HepG2 (cell line): ENCODE measurements around the gene NCF2. TPM values are rescaled to one million over a fixed set of nuclear protein-coding genes. Genes with fewer than 3 reads are reported as not detected.

ENCODE experiments used
- ATAC-seq: fragments of 200-7000 bp; cut with Tn5 transposase; 3 replicates; pipeline ENCODE4 v1.9.1; 2020; ENCODE audit warnings: mild to moderate bottlenecking, moderate library complexity
- BruUV-seq: library from RNA; stranded (reverse); fragments of 400-500 nt; replicated peaks from 2 replicates; lab custom pipeline; 2021; lab: Mats Ljungman, UMichigan
- CTCF ChIA-PET: fragments of 300-600 bp; formaldehyde crosslinking; extraction: SDS; loops from one replicate; lab custom pipeline; 2021; ENCODE audit warnings: low total read pairs, inconsistent platforms, low intra/inter-chr PET ratio; lab: Yijun Ruan, JAX
- POLR2A ChIA-PET: fragments of 350-600 bp; sonication (Branson Sonifier 250); formaldehyde crosslinking; loops from one replicate; lab custom pipeline; 2020; ENCODE audit warnings: antibody characterized with exemption, inconsistent platforms; lab: Yijun Ruan, JAX
- DNase-seq: peaks from one replicate; pipeline ENCODE4 v3.0.0-alpha.2; 2015; ENCODE audit warnings: low spot score
- FAIRE-seq: peaks from 3 replicates; lab custom pipeline; 2011; peaks lifted over from hg19 to GRCh38; lab: Jason Lieb, UNC
- H2AFZ ChIP-seq: one replicate; pipeline ENCODE4 v1.6.1; 2011; ENCODE audit warnings: low read length, inconsistent platforms
- H3K27ac ChIP-seq: fragments of 300-600 bp; 3 replicates; pipeline ENCODE4 v1.8.0; 2011; ENCODE audit warnings: mixed run types, mild to moderate bottlenecking, mixed read lengths, low read length, inconsistent platforms; ENCODE audit not compliant: insufficient read depth; ENCODE audit errors: extremely low read length
- H3K27me3 ChIP-seq, 2 experiments: fragments of 200-600 bp in 1 of 2; 2 replicates in 1 of 2; 3 replicates in 1 of 2; pipeline versions ENCODE4 v1.6.0 to v1.8.0; 2011; ENCODE audit warnings: low read length in 2 of 2, mild to moderate bottlenecking in 2 of 2, moderate library complexity in 2 of 2, inconsistent platforms in 1 of 2; ENCODE audit not compliant: insufficient read depth in 2 of 2, control insufficient read depth in 1 of 2
- H3K36me3 ChIP-seq, 2 experiments: fragments of 200-600 bp in 1 of 2; replicated peaks in 1 of 2; 2 replicates in 1 of 2; 3 replicates in 1 of 2; pipeline versions ENCODE4 v1.5.1 to v1.8.0; 2011; ENCODE audit warnings: low read length in 2 of 2, inconsistent platforms in 1 of 2; ENCODE audit not compliant: insufficient read depth in 2 of 2, control insufficient read depth in 1 of 2
- H3K4me1 ChIP-seq: 2 replicates; pipeline ENCODE4 v1.5.1; 2012; ENCODE audit warnings: low read length, inconsistent platforms; ENCODE audit not compliant: insufficient read depth
- H3K4me2 ChIP-seq: 2 replicates; pipeline ENCODE4 v1.6.0; 2011; ENCODE audit warnings: low read depth, low read length, inconsistent platforms
- H3K4me3 ChIP-seq, 3 experiments: fragments of 200-600 bp in 1 of 3; sonication (generic), shearing (Covaris generic) in 1 of 3; replicated peaks in 1 of 3; 2 replicates each; pipeline ENCODE4 v1.5.1; 2011 to 2016; ENCODE audit warnings: low read length in 3 of 3, inconsistent platforms in 2 of 3, low read depth in 2 of 3, mild to moderate bottlenecking in 2 of 3, control low read depth in 1 of 3, mixed read lengths in 1 of 3; ENCODE audit not compliant: insufficient read depth in 1 of 3
- H3K79me2 ChIP-seq: one replicate; pipeline ENCODE4 v1.6.1; 2011; ENCODE audit warnings: low read length, inconsistent platforms; ENCODE audit not compliant: insufficient read depth
- H3K9ac ChIP-seq: 2 replicates; pipeline ENCODE4 v1.6.0; 2011; ENCODE audit warnings: mild to moderate bottlenecking, low read depth, low read length, inconsistent platforms; ENCODE audit not compliant: insufficient read depth
- H3K9me3 ChIP-seq: 2 replicates; pipeline ENCODE4 v1.5.1; 2012; ENCODE audit warnings: mild to moderate bottlenecking, low read length
- H4K20me1 ChIP-seq: 2 replicates; pipeline ENCODE4 v1.6.0; 2011; ENCODE audit warnings: inconsistent platforms, mild to moderate bottlenecking, low read length, moderate library complexity; ENCODE audit not compliant: insufficient read depth
- ADNP ChIP-seq: sonication (generic); formaldehyde crosslinking; IDR thresholded peaks from 2 replicates; pipeline ENCODE4 v1.4.0; 2020; ENCODE audit warnings: missing genetic modification reagents
- KAT8 ChIP-seq: IDR thresholded peaks from 2 replicates; pipeline ENCODE4 v1.6.1; 2016; ENCODE audit warnings: missing genetic modification reagents, missing compliant biosample characterization
- KDM3A ChIP-seq: IDR thresholded peaks from 2 replicates; pipeline ENCODE4 v1.6.1; 2018; ENCODE audit warnings: low read depth, missing compliant biosample characterization
- MEF2D ChIP-seq: sonication (generic); formaldehyde crosslinking; IDR thresholded peaks from 2 replicates; pipeline ENCODE4 v1.5.1; 2020; ENCODE audit warnings: mild to moderate bottlenecking, missing genetic modification reagents
- MTF2 ChIP-seq: sonication (generic); formaldehyde crosslinking; IDR thresholded peaks from 2 replicates; pipeline ENCODE4 v1.5.0; 2020; ENCODE audit warnings: missing genetic modification reagents, borderline replicate concordance
- MXD1 ChIP-seq: sonication (generic); formaldehyde crosslinking; IDR thresholded peaks from 2 replicates; pipeline ENCODE4 v1.4.0; 2020; ENCODE audit warnings: mild to moderate bottlenecking, missing genetic modification reagents
- NAIF1 ChIP-seq: sonication (generic); formaldehyde crosslinking; IDR thresholded peaks from 2 replicates; pipeline ENCODE4 v1.5.0; 2020; ENCODE audit warnings: mild to moderate bottlenecking, missing genetic modification reagents, borderline replicate concordance
- ZBTB21 ChIP-seq: sonication (generic); formaldehyde crosslinking; IDR thresholded peaks from 2 replicates; pipeline ENCODE4 v1.4.0; 2020; ENCODE audit warnings: missing genetic modification reagents
- ZEB1 ChIP-seq: IDR thresholded peaks from 2 replicates; pipeline ENCODE4 v1.6.1; 2012; ENCODE audit warnings: mild to moderate bottlenecking, low read depth, inconsistent platforms; ENCODE audit not compliant: insufficient replicate concordance
- ZKSCAN5 ChIP-seq: sonication (generic); formaldehyde crosslinking; IDR thresholded peaks from 2 replicates; pipeline ENCODE4 v1.5.1; 2020; ENCODE audit warnings: mild to moderate bottlenecking, missing genetic modification reagents
- ZNF225 ChIP-seq: sonication (generic); formaldehyde crosslinking; IDR thresholded peaks from 2 replicates; pipeline ENCODE4 v1.4.0; 2020; ENCODE audit warnings: mild to moderate bottlenecking, missing genetic modification reagents
- ZNF614 ChIP-seq: IDR thresholded peaks from 2 replicates; pipeline ENCODE4 v1.6.1; 2018; ENCODE audit warnings: missing biosample characterization, missing genetic modification reagents, inconsistent platforms, borderline replicate concordance
- ZNF672 ChIP-seq: sonication (generic); formaldehyde crosslinking; IDR thresholded peaks from 2 replicates; pipeline ENCODE4 v1.8.1; 2022; ENCODE audit warnings: missing genetic modification reagents
- ZNF674 ChIP-seq: sonication (generic); formaldehyde crosslinking; IDR thresholded peaks from 2 replicates; pipeline ENCODE4 v1.5.0; 2020; ENCODE audit warnings: low read depth, mild to moderate bottlenecking, missing genetic modification reagents
- WGBS: methylation state at CpG from one replicate; pipeline ENCODE4 v1.1.6; 2017; ENCODE audit warnings: low lambda C conversion rate; 5-methylcytosine and 5-hydroxymethylcytosine counted together
- in situ Hi-C: cut with HindIII; loops from 2 replicates; pipeline ENCODE4 v1.10.0; 2017; ENCODE audit warnings: low pct_unique_long_range_greater_than_20kb; ENCODE audit not compliant: extremely low pct_ligation_motif_present
- intact Hi-C: fragments of 100-400 bp; cut with micrococcal nuclease; formaldehyde crosslinking; loops from one replicate; pipeline ENCODE4 v1.10.0; 2022; ENCODE audit not compliant: unreplicated experiment
- polyA plus RNA-seq, 8 experiments: library from polyadenylated mRNA; depleted of rRNA in 3 of 8; stranded (reverse) in 7 of 8; unstranded in 1 of 8; fragments of >200 nt; fragmentation: Illumina TruSeq in 4 of 8; extraction: Trizol in 4 of 8; gene quantifications; 2 replicates each; pipeline versions ENCODE4 v1.2.1 to v1.2.3, GENCODE V29; 2011 to 2016; ENCODE audit warnings: low read depth in 4 of 8, missing spikeins in 1 of 8, mixed read lengths in 1 of 8; ENCODE audit not compliant: insufficient read depth in 1 of 8
- total RNA-seq, 5 experiments: library from RNA; depleted of rRNA; stranded (reverse); fragments of >200 nt; fragmentation: Illumina TruSeq; extraction: Trizol; gene quantifications; 2 replicates each; pipeline ENCODE4 v1.2.3, GENCODE V29; 2016; ENCODE audit warnings: low read depth in 1 of 5
- TF ChIP-seq, protein P1 (sequence below): sonication (generic); formaldehyde crosslinking; IDR thresholded peaks from 2 replicates; pipeline ENCODE4 v1.5.1; 2020; ENCODE audit warnings: mild to moderate bottlenecking, missing genetic modification reagents, borderline replicate concordance

The NCF2 gene
- total and polyA plus RNA-seq, 2 of the 13 experiments (the other 11 are each of a cell fraction or from before 2014, with no cell fraction given), result 0.18 to 0.46 TPM

DNA sequence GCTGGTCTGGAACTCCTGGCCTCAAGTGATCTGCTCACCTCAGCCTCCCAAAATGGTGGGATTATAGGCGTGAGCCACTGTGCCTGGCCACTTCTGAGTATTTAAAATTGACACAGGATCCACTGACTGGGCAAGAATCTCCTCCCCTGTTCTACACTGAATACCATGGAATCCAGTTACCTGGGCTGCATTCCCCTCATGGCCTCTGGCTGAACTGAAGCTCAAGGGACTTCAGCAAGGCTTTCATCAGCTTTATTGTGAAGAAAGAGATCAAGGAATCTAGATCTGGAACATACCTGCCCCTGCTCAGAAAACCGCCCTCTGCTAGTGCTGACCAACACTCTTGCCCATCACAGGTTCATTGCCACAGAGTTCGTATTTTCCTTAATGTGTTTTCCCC lies 20.5 kb downstream of the NCF2 start:
- no peak; the same call in 2 of the 3 replicates for ATAC-seq
- Histone ChIP-seq H4K20me1 (no peaks in the 10 kb centered on the region), H3K4me2 (no peak overlapping the region), H3K79me2 (no peaks in the 10 kb centered on the region), H3K4me3 (no peak overlapping the region), H3K9me3 (no peaks in the 10 kb centered on the region), H3K27ac (no peak overlapping the region), H2AFZ (no peak overlapping the region), H3K4me1 (peaks cover 18% of the 10 kb centered on the region), H3K36me3 (no peaks in the 10 kb centered on the region), H3K9ac (no peak overlapping the region), H3K27me3 (no peaks in the 10 kb centered on the region)
- POLR2A ChIA-PET, result no interaction called here
- CTCF ChIA-PET, result no interaction called here
- in situ Hi-C loops, result loop anchor here (25.0 kb wide), 1 partner anchor 282 kb away; no protein-coding TSS in a partner anchor
- BruUV-seq, result no TSS peak
- DNase-seq, result no peak
- intact Hi-C loops, result no loop called here
- 55% methylated on average over 3 of the region's 3 CpGs for WGBS
- TF ChIP-seq KAT8 (CRISPR knock-in tag), result no peak
- no peak for TF ChIP-seq ZEB1
- TF ChIP-seq MEF2D (CRISPR knock-in tag), result no peak
- TF ChIP-seq ZNF672, result no peak
- TF ChIP-seq MXD1 (CRISPR knock-in tag), result no peak
- TF ChIP-seq ZNF674 (CRISPR knock-in tag), result no peak
- no peak for TF ChIP-seq ZBTB21 (CRISPR knock-in tag)
- TF ChIP-seq, protein P1, sequence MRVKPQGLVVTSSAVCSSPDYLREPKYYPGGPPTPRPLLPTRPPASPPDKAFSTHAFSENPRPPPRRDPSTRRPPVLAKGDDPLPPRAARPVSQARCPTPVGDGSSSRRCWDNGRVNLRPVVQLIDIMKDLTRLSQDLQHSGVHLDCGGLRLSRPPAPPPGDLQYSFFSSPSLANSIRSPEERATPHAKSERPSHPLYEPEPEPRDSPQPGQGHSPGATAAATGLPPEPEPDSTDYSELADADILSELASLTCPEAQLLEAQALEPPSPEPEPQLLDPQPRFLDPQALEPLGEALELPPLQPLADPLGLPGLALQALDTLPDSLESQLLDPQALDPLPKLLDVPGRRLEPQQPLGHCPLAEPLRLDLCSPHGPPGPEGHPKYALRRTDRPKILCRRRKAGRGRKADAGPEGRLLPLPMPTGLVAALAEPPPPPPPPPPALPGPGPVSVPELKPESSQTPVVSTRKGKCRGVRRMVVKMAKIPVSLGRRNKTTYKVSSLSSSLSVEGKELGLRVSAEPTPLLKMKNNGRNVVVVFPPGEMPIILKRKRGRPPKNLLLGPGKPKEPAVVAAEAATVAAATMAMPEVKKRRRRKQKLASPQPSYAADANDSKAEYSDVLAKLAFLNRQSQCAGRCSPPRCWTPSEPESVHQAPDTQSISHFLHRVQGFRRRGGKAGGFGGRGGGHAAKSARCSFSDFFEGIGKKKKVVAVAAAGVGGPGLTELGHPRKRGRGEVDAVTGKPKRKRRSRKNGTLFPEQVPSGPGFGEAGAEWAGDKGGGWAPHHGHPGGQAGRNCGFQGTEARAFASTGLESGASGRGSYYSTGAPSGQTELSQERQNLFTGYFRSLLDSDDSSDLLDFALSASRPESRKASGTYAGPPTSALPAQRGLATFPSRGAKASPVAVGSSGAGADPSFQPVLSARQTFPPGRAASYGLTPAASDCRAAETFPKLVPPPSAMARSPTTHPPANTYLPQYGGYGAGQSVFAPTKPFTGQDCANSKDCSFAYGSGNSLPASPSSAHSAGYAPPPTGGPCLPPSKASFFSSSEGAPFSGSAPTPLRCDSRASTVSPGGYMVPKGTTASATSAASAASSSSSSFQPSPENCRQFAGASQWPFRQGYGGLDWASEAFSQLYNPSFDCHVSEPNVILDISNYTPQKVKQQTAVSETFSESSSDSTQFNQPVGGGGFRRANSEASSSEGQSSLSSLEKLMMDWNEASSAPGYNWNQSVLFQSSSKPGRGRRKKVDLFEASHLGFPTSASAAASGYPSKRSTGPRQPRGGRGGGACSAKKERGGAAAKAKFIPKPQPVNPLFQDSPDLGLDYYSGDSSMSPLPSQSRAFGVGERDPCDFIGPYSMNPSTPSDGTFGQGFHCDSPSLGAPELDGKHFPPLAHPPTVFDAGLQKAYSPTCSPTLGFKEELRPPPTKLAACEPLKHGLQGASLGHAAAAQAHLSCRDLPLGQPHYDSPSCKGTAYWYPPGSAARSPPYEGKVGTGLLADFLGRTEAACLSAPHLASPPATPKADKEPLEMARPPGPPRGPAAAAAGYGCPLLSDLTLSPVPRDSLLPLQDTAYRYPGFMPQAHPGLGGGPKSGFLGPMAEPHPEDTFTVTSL, result no peak
- TF ChIP-seq ADNP (CRISPR knock-in tag), result no peak
- no peak for TF ChIP-seq NAIF1 (CRISPR knock-in tag)
- TF ChIP-seq ZNF225 (CRISPR knock-in tag), result no peak
- TF ChIP-seq ZKSCAN5, result no peak
- TF ChIP-seq KDM3A (CRISPR knock-in tag), result no peak
- no peak for TF ChIP-seq MTF2
- no peak for TF ChIP-seq ZNF614 (CRISPR knock-in tag)
- FAIRE-seq, result no peak
